GM06990 (cell line): ENCODE results near the gene TNFAIP3.

Source experiments
- DNase-seq: peaks from one replicate; pipeline ENCODE4 v3.0.0-alpha.2; 2011; ENCODE audit not compliant: insufficient read length; ENCODE audit errors: extremely low read depth
- H3K27me3 ChIP-seq: replicated peaks from 2 replicates; pipeline ENCODE4 v1.6.0; 2011; ENCODE audit warnings: low read length; ENCODE audit not compliant: control insufficient read depth, insufficient read depth
- H3K36me3 ChIP-seq: 2 replicates; pipeline ENCODE4 v1.5.1; 2011; ENCODE audit warnings: low read length; ENCODE audit not compliant: control insufficient read depth, insufficient read depth
- H3K4me3 ChIP-seq: replicated peaks from 2 replicates; pipeline ENCODE4 v1.5.1; 2011; ENCODE audit warnings: low read depth, mild to moderate bottlenecking, control low read depth, low read length
- CTCF ChIP-seq: IDR thresholded peaks from 2 replicates; pipeline ENCODE4 v1.5.1; 2011; ENCODE audit warnings: low read length, control low read depth, mild to moderate bottlenecking, inconsistent platforms; ENCODE audit not compliant: insufficient read depth, poor library complexity, severe bottlenecking

The TNFAIP3 gene

GRCh38 chr6:137846772-137847313 is 20.2 kb upstream of the TNFAIP3 start:
- peak; percentile 58 for DNase-seq

GRCh38 chr6:137847748-137848147 is 19.3 kb upstream of the TNFAIP3 start:
- no peak for TF ChIP-seq CTCF
- H3K36me3 ChIP-seq: no peaks in the 10 kb centered on the region
- H3K27me3 ChIP-seq: no peaks in the 10 kb centered on the region
- H3K4me3 ChIP-seq: no peak overlapping the region
- DNase-seq: no peak

More at GRCh38 chr6:137846772-137847313, 20.2 kb upstream of the TNFAIP3 start:
- Histone ChIP-seq H3K4me3 (no peak overlapping the region), H3K36me3 (no peaks in the 10 kb centered on the region), H3K27me3 (no peaks in the 10 kb centered on the region)
- TF ChIP-seq CTCF: no peak

GRCh38 chr6:137848672-137849071 is 18.4 kb upstream of the TNFAIP3 start:
- DNase-seq: no peak
- no peak for TF ChIP-seq CTCF

GRCh38 chr6:137849181-137849980 is 17.7 kb upstream of the TNFAIP3 start:
- H3K4me3 ChIP-seq: no peak overlapping the region

More at GRCh38 chr6:137848672-137849071, 18.4 kb upstream of the TNFAIP3 start:
- Histone ChIP-seq H3K36me3 (no peaks in the 10 kb centered on the region), H3K27me3 (no peaks in the 10 kb centered on the region), H3K4me3 (no peak overlapping the region)

GRCh38 chr6:137849981-137850714 is 16.9 kb upstream of the TNFAIP3 start:
- TF ChIP-seq CTCF: no peak
- Histone ChIP-seq H3K27me3 (no peaks in the 10 kb centered on the region), H3K4me3 (no peak overlapping the region), H3K36me3 (no peaks in the 10 kb centered on the region)
- DNase-seq: no peak

More at GRCh38 chr6:137849181-137849980, 17.7 kb upstream of the TNFAIP3 start:
- DNase-seq: no peak
- no peak for TF ChIP-seq CTCF
- Histone ChIP-seq H3K27me3 (no peaks in the 10 kb centered on the region), H3K36me3 (no peaks in the 10 kb centered on the region)
